HG02852 (cell line): ENCODE measurements around the gene RASIP1.

Source experiments
- ATAC-seq: cut with Tn5 transposase; IDR thresholded peaks from one replicate; pipeline ENCODE4 v1.9.1; 2021; ENCODE audit warnings: mild to moderate bottlenecking, moderate library complexity; ENCODE audit not compliant: unreplicated experiment

Gene RASIP1

GRCh38 chr19:48678201-48678600, 62.2 kb downstream of the RASIP1 start:
- ATAC-seq, result no peak

DNA sequence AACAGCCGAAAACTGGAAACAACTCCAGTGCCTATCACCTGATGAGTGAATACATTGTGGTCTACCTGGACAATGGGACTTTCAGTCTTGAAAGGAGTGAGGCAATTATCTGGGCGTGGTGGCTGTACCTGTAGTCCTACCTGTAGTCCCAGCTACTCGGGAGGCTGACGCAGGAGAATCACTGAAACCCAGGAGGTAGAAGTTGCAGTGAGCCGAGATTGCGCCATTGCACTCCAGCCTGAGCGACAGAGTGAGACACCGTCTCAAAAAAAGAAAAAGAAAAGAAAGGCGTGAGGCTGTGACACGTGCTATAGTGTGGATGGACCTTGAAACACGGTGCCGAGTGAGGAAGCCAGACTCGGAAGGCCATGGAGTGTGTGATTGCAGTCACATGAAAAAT, 63.5 kb downstream of the RASIP1 start:
- ATAC-seq, result no peak

GRCh38 chr19:48676487-48676886, 63.9 kb downstream of the RASIP1 start:
- ATAC-seq, result no peak

GRCh38 chr19:48674921-48675824, 65.2 kb downstream of the RASIP1 start:
- ATAC-seq, result no peak

DNA sequence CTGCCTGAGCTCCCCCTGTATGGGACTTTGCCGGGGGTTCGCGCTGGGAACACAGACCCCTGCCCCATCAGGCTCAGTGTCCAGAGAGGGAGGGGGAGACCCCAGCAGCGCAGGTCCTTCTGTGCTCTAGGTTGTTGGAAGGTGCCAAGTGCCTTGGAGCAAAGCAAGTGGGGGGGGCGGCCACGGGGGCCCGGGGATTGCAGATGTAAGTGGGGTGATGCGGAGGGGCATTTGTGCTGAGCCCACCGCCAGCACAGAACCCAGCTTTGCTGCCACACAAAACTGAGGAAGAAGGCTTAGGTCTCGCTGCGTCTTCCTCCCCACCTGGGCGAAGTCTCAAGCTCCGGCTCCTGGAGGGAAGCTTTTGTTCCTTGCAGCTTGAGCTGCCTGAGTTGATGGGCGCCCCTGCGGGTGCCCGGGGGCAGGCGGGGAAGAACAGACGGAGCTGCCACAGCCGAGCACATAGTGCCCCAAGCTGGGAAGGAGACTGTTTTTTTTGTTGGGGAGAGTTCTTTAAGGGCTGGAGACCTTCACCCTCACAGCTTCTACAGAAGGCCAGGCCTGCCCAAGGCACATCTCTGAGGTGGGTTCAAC, 66.1 kb downstream of the RASIP1 start:
- no peak for ATAC-seq

- no peak for ATAC-seq
These were observed 66.8 kb downstream of the RASIP1 start for GRCh38 chr19:48673436-48674100.

GRCh38 chr19:48672994-48673393, 67.4 kb downstream of the RASIP1 start, which contains the start of gene NTN5:
Gene NTN5 (minus strand): TSS chr19:48673017. CDS start chr19:48670986, 2,031 bp downstream.
- no peak for ATAC-seq

- no peak for ATAC-seq
These were observed 68.9 kb downstream of the RASIP1 start for GRCh38 chr19:48671446-48671995.

DNA sequence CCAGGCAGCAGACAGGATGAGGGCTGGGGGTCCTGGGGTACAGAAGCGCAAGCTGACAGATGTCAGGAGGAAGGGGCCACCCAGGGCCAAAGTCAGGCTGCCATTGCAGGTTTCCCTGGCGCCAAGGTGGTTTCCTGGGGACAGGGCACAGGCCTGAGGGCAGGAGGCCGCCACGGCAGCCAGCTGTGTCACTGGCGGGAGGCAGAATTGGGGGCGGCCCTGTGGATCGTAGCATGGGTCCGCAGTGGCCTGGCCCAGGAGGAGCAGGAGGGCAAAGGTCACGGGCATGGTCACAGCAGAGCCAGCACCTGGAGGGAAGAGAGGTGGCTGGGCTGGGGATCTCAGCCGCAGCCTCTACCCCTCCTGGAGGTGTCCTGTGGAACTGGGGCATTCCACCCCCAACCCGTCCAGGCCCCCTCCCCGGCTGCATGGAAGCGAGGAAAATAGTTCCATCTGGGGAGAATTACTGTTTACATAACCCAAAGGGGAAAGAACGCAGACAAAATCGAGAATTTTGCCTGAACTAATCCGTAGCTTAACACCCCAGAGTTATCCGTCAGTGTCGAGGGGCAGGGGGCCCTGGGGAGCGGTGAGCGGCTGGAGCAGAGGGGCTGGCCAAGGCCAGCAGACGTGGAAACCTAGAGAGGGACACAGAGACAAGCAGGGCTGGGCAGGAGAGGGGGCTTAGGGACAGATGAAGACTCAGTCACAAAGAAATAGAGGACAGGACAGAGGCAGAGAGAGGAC, 69.5 kb downstream of the RASIP1 start:
- ATAC-seq, result no peak
